CD14-positive monocyte (primary cell): Measurements from ENCODE around the gene MAP2K6. TPM values are rescaled to one million over a fixed set of nuclear protein-coding genes. Genes with fewer than 3 reads are reported as not detected.

Experiments
- DNase-seq, 3 donors: peaks; one replicate each; pipeline ENCODE4 v3.0.0-alpha.2; 2011 to 2022
- H2AFZ ChIP-seq: 2 replicates; pipeline ENCODE4 v1.6.0; 2012; ENCODE audit warnings: mild to moderate bottlenecking, low read depth, low read length, inconsistent platforms; ENCODE audit not compliant: insufficient read depth, poor library complexity, severe bottlenecking
- H3K27ac ChIP-seq, 2 donors: 1 replicate in 1 of 2; 2 replicates in 1 of 2; pipeline ENCODE4 v1.5.1; 2012 to 2013; ENCODE audit warnings: low read length in 2 of 2, control low read depth in 1 of 2, inconsistent platforms in 1 of 2, low read depth in 1 of 2, mild to moderate bottlenecking in 1 of 2
- H3K27me3 ChIP-seq, 2 donors: one replicate each; pipeline versions ENCODE4 v1.6.0 to v1.6.1; 2011 to 2013; ENCODE audit warnings: low read length in 2 of 2; ENCODE audit not compliant: control insufficient read depth in 2 of 2, insufficient read depth in 2 of 2
- H3K36me3 ChIP-seq, 2 donors: replicated peaks in 1 of 2; 1 replicate in 1 of 2; 2 replicates in 1 of 2; pipeline versions ENCODE4 v1.5.1 to v1.6.1; 2012 to 2013; ENCODE audit warnings: low read length in 2 of 2, control low read depth in 1 of 2, inconsistent platforms in 1 of 2, mild to moderate bottlenecking in 1 of 2; ENCODE audit not compliant: insufficient read depth in 2 of 2, control insufficient read depth in 1 of 2
- H3K4me1 ChIP-seq, 2 donors: 1 replicate in 1 of 2; 2 replicates in 1 of 2; pipeline versions ENCODE4 v1.5.1 to v1.6.1; 2012 to 2013; ENCODE audit warnings: low read length in 2 of 2, control low read depth in 1 of 2, inconsistent platforms in 1 of 2, mild to moderate bottlenecking in 1 of 2, moderate library complexity in 1 of 2; ENCODE audit not compliant: insufficient read depth in 2 of 2, control insufficient read depth in 1 of 2
- H3K4me2 ChIP-seq: replicated peaks from 2 replicates; pipeline ENCODE3; 2012; ENCODE audit warnings: low read length, moderate library complexity, mild to moderate bottlenecking; ENCODE audit not compliant: poor library complexity, severe bottlenecking; ENCODE audit errors: extremely low read depth
- H3K4me3 ChIP-seq, 3 experiments: fragments of 200-600 bp in 1 of 3; sonication (generic) in 1 of 3; replicated peaks in 1 of 3; 1 replicate in 2 of 3; 2 replicates in 1 of 3; pipeline ENCODE4 v1.5.1; 2011 to 2013; ENCODE audit warnings: low read length in 3 of 3, mild to moderate bottlenecking in 3 of 3, control low read depth in 2 of 3, low read depth in 2 of 3, inconsistent platforms in 1 of 3, moderate library complexity in 1 of 3
- H3K79me2 ChIP-seq: 2 replicates; pipeline ENCODE4 v1.6.0; 2012; ENCODE audit warnings: mild to moderate bottlenecking, control low read depth, inconsistent platforms, low read length, moderate library complexity; ENCODE audit not compliant: insufficient read depth
- H3K9ac ChIP-seq: 2 replicates; pipeline ENCODE4 v1.6.0; 2017; ENCODE audit warnings: low read length, mild to moderate bottlenecking; ENCODE audit not compliant: insufficient read depth, poor library complexity, severe bottlenecking
- H3K9me3 ChIP-seq, 2 donors: replicated peaks in 1 of 2; 1 replicate in 1 of 2; 2 replicates in 1 of 2; pipeline versions ENCODE4 v1.5.1 to v1.6.1; 2012 to 2013; ENCODE audit warnings: low read length in 2 of 2, control low read depth in 1 of 2; ENCODE audit not compliant: control insufficient read depth in 1 of 2, insufficient read depth in 1 of 2
- H4K20me1 ChIP-seq: 2 replicates; pipeline ENCODE4 v1.6.0; 2012; ENCODE audit warnings: mild to moderate bottlenecking, low read length, control low read depth, moderate library complexity; ENCODE audit not compliant: insufficient read depth
- H3K27ac Mint-ChIP-seq, 7 donors: one replicate each; pipeline ENCODE4 v1.8.0; 2020; ENCODE audit warnings: mild to moderate bottlenecking in 7 of 7, mixed read lengths in 7 of 7, moderate library complexity in 6 of 7, inconsistent platforms in 2 of 7
- H3K27me3 Mint-ChIP-seq, 3 donors: one replicate each; pipeline ENCODE4 v1.8.0; 2021 to 2022; ENCODE audit warnings: low read depth in 3 of 3, mild to moderate bottlenecking in 3 of 3, mixed read lengths in 3 of 3, moderate library complexity in 3 of 3, inconsistent platforms in 1 of 3
- H3K36me3 Mint-ChIP-seq, 2 donors: one replicate each; pipeline ENCODE4 v1.8.0; 2020; ENCODE audit warnings: mixed read lengths in 2 of 2, inconsistent platforms in 1 of 2, mild to moderate bottlenecking in 1 of 2
- H3K4me1 Mint-ChIP-seq: one replicate; pipeline ENCODE4 v1.8.0; 2020; ENCODE audit warnings: mild to moderate bottlenecking, mixed read lengths
- H3K4me3 Mint-ChIP-seq, 2 donors: one replicate each; pipeline ENCODE4 v1.8.0; 2020; ENCODE audit warnings: mild to moderate bottlenecking in 2 of 2, mixed read lengths in 2 of 2, moderate library complexity in 1 of 2
- H3K9me3 Mint-ChIP-seq, 7 donors: one replicate each; pipeline ENCODE4 v1.8.0; 2020 to 2022; ENCODE audit warnings: mixed read lengths in 7 of 7, mild to moderate bottlenecking in 6 of 7, moderate library complexity in 6 of 7, inconsistent platforms in 2 of 7
- WGBS: methylation state at CpG from one replicate; pipeline ENCODE4 v1.1.5; 2013; ENCODE audit warnings: missing lambda C conversion rate; ENCODE audit not compliant: insufficient coverage; 5-methylcytosine and 5-hydroxymethylcytosine counted together
- intact Hi-C, 2 donors: fragments of 100-400 bp; cut with micrococcal nuclease; formaldehyde crosslinking; loops; one replicate each; pipeline versions ENCODE4 v1.15.0 to v1.15.1; 2023
- polyA plus RNA-seq, 3 donors: library from polyadenylated mRNA; depleted of rRNA in 1 of 3; unstranded in 2 of 3; stranded (reverse) in 1 of 3; fragments of 300-500 nt in 2 of 3; fragments of >200 nt in 1 of 3; fragmentation: Illumina TruSeq in 2 of 3; gene quantifications; 1 replicate in 2 of 3; 2 replicates in 1 of 3; pipeline ENCODE4 v1.2.3, GENCODE V29; 2012 to 2021
- TF ChIP-seq, protein P1 (sequence below): fragments of 200-600 bp; IDR thresholded peaks from one replicate; pipeline ENCODE4 v1.8.0; 2022; ENCODE audit warnings: antibody characterized with exemption, mild to moderate bottlenecking

The MAP2K6 gene
- polyA plus RNA-seq, 3 donors: 13.5 to 28.9 (median 18.5) TPM

DNA sequence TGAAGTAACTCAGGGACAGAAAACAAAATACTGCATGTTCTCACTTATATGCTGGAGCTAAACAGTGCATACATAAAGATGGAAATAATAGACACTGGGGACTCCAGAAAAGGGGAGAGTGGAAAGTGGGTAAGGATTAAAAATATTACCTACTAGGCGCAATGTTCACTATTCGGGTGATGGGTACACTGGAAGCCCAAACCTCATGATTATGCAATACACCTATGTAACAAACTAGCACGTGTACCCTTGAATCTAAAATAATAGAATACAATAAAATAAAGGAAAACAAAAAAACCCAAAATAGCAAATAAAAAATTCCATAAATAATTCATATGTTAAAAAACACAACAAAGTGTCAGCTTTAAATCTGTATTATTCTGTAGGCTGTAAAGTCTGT is 56.9 kb downstream of the MAP2K6 start:
- no CpG with 5 or more reads among the region's 3 CpGs for WGBS

DNA sequence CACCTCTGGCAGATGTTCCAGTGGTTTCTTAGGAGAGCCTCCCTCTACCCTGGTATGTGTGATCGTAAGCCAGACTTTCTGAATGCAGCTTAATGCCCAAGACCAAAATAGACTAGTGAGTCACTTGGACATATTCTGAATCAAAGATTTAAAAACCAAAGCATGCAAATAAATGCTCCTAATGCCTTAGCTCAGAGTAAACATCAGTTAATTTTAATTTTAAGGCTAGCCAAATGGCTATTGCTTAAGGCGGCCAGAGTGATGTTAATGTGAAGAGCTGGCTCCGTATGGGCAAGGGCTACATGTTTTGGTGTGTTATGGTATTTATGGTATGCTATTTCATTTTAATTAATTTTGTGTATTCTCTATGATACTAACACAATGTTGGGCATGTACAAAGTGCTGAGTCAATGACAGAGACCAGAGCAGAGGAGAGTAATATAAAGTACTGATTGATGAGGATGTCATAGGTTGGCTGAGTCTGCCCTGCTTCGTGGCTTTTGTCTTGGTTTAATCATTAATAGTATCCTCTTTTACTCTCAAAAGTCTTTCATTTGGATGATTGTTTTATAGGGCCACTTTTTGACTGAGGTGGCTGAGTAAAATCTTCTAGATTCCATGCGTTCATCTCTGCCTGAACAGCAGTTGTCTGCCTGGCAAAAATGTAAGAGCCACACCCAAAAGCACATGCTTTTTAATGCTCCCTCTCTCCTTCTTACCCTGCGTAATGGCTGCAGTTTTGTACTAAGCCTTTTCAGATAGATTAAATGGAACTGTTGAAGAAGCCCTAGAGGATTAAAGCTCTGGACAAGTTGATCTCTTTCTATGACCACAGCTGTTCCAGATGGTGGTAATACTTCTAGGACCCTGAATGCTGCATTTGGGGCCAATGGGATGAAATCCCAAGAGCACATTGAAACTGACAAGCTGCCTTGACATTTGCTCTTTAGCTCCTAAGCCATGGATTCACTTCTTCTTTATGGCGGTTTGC is 59.6 kb downstream of the MAP2K6 start:
- 83% methylated on average over 2 of the region's 7 CpGs for WGBS
- intact Hi-C loops: no loop called here
- H3K4me1 ChIP-seq: peaks cover 6 to 9% of the 10 kb centered on the region in 2 donors
- Mint-ChIP-seq H3K4me3 (no peak overlapping the region), H3K9me3 (no peaks in the 10 kb centered on the region), H3K36me3 (peaks cover 2 to 5% of the 10 kb centered on the region in 2 donors), H3K27me3 (peaks cover 0 to 2% (median 0%) of the 10 kb centered on the region in 3 donors), H3K4me1 (peaks cover 32% of the 10 kb centered on the region), H3K27ac (no peak overlapping the region)
- no peak overlapping the region for H2AFZ ChIP-seq
- no peak overlapping the region for H3K9ac ChIP-seq
- no peak overlapping the region for H3K27ac ChIP-seq
- no peaks in the 10 kb centered on the region for H3K9me3 ChIP-seq
- no peaks in the 10 kb centered on the region for H3K79me2 ChIP-seq
- TF ChIP-seq, protein P1, sequence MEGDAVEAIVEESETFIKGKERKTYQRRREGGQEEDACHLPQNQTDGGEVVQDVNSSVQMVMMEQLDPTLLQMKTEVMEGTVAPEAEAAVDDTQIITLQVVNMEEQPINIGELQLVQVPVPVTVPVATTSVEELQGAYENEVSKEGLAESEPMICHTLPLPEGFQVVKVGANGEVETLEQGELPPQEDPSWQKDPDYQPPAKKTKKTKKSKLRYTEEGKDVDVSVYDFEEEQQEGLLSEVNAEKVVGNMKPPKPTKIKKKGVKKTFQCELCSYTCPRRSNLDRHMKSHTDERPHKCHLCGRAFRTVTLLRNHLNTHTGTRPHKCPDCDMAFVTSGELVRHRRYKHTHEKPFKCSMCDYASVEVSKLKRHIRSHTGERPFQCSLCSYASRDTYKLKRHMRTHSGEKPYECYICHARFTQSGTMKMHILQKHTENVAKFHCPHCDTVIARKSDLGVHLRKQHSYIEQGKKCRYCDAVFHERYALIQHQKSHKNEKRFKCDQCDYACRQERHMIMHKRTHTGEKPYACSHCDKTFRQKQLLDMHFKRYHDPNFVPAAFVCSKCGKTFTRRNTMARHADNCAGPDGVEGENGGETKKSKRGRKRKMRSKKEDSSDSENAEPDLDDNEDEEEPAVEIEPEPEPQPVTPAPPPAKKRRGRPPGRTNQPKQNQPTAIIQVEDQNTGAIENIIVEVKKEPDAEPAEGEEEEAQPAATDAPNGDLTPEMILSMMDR: no peak
- H3K4me2 ChIP-seq: no peak overlapping the region
- H3K36me3 ChIP-seq: no peaks in the 10 kb centered on the region
- no peak overlapping the region for H3K4me3 ChIP-seq
- no peak for DNase-seq
- H4K20me1 ChIP-seq: no peaks in the 10 kb centered on the region
- no peaks in the 10 kb centered on the region for H3K27me3 ChIP-seq

More for the DNA sequence above, 56.9 kb downstream of the MAP2K6 start:
- no peaks in the 10 kb centered on the region for H3K36me3 ChIP-seq
- H3K9ac ChIP-seq: no peak overlapping the region
- peaks cover 12% of the 10 kb centered on the region for H3K4me1 Mint-ChIP-seq
- H3K79me2 ChIP-seq: no peaks in the 10 kb centered on the region
- no peak overlapping the region for H3K4me2 ChIP-seq
- no peak overlapping the region for H2AFZ ChIP-seq
- H3K4me3 Mint-ChIP-seq: no peak overlapping the region
- H3K27me3 Mint-ChIP-seq: peaks cover 0 to 2% (median 0%) of the 10 kb centered on the region in 3 donors
- DNase-seq: no peak
- no peaks in the 10 kb centered on the region for H3K9me3 Mint-ChIP-seq
- TF ChIP-seq, protein P1: no peak
- intact Hi-C loops: no loop called here
- no peaks in the 10 kb centered on the region for H3K27me3 ChIP-seq
- H3K27ac Mint-ChIP-seq: no peak overlapping the region
- no peak overlapping the region for H3K27ac ChIP-seq
- H3K9me3 ChIP-seq: no peaks in the 10 kb centered on the region
- H3K4me3 ChIP-seq: no peak overlapping the region
- H3K36me3 Mint-ChIP-seq: peaks cover 2 to 7% of the 10 kb centered on the region in 2 donors
- H4K20me1 ChIP-seq: no peaks in the 10 kb centered on the region
- H3K4me1 ChIP-seq: peaks cover 4 to 6% of the 10 kb centered on the region in 2 donors
